ENCODE measurements around the gene TUBGCP2.

GRCh38 chr10:133339708-133340380 is 31.2 kb upstream of the TUBGCP2 start:
- TF ChIP-seq CTCF (IDR thresholded peaks at IDR 0.05) (no peak), POLR2AphosphoS5 (IDR thresholded peaks at IDR 0.05; ENCODE audit: low read depth, low read length) (no peak), REST (IDR thresholded peaks at IDR 0.05; ENCODE audit: insufficient read depth in 1 of 2, low read depth in 2 of 2, low read length in 1 of 2) (no peak), SIN3A (IDR thresholded peaks at IDR 0.05; ENCODE audit: borderline replicate concordance, insufficient read depth, low read depth, low read length) (no peak)
